ENCODE measurements around the gene GSE1.
A peak's percentile ranks its signal among the peaks of the same experiment; 100 is the strongest.
"Not testable (repeated sequence)": the region's sequence is repeated elsewhere in the genome, so short reads cannot be mapped to it uniquely, and the experiment has no call there.

Gene GSE1

GRCh38 chr16:85592277-85592676 lies 20.8 kb upstream of the GSE1 start:
- DNase-seq: not testable (repeated sequence)

DNA sequence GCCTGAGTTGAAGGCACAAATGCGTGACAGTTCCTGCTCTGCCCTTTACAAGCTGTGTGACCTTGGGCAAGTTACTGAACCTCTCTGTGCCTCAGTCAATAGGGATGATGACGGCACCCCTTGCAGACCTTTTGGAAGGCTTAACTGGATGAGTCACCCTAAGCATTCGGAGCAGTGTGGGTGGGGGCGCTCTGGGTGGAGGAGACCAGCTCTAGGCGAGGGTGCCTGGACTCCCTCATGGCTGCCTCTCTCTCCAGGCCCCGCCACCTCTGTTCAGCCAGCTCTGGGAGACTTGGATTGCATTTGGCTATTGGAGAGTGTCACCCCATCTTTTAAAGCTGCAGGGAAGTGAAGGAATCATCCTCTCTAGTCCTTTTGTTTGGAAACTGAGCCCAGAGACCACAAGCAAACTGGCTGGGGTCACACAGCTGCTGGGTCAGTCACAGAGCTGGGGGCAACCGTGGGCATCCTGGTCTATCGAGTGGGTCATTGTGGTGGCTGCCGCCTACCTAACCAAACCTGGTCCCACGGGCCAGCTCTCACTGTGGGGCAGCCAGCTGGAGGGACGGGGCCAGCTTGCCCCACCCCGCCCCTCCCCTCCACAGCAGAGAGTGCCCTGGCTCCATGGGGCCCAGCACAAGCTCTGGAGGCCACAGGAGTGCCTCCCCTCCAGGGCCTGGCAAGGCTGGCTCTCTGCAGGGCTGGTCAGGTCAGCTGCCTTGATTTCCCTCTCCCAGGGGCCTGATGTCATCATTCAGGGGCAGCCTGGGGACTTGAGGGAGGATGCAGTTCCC lies 20.2 kb upstream of the GSE1 start:
- no peak for DNase-seq

DNA sequence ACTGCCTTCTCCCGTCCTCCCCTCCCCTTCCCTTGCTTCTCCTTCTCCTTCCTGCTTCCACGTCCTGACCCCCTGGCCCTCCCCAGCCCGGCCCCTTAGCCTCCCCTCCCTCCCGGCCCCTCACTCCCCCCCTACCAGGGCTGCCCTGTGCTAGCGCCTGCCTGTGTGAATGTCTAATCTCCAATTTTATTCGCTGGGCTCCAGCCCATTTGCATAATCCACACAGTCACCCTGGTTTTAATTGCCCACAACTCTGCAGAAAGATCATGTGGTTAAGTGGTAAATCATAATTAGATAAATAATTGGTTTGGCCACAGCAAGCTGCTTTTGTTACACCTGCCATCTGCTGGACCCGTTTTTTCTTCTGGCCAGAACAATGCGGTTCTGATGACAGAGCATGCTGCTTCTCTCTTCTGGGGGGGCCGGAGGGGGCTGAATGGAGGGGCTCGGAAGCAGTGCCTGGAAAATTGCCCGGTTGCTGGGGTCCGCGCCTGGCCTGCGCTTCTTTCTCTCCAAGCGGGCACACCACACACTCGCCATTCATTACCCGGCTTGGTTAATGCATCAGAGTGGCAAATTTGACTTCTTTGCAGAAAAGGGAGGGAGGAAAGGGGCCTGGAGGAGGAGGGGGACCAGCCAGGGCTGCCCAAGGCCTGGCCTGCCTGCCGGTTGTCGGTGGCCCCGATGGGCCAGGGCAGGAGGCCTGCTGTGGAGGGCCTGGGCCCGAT lies 19.5 kb upstream of the GSE1 start:
- peak; percentile 89 for DNase-seq

GRCh38 chr16:85594273-85594977 lies 18.7 kb upstream of the GSE1 start:
- DNase-seq: no peak

GRCh38 chr16:85594978-85595661 lies 18.0 kb upstream of the GSE1 start:
- DNase-seq: no peak

GRCh38 chr16:85595812-85596502 lies 17.2 kb upstream of the GSE1 start:
- DNase-seq: no peak

- DNase-seq: no peak
Measured at GRCh38 chr16:85598141-85598540, 15.0 kb upstream of the GSE1 start.

DNA sequence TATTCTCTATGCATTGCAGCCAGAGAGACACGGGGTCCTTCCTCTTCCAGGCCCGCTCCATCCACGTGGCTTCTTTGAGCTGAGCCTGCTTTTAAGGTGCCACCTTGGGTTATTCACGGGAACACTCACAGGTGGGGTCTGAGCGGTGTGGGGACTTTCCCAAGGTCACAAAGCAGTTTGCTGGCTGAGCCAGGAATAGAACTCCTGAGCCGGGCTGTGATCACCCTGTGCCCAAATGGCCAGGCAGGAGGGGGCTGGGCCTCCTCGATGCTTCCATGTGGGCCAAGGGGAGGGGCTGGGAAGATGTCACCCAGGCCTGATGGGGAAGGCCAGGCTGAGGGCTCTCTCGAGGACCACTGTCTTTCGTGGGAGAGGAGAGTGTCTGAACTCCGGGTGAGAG lies 13.0 kb upstream of the GSE1 start:
- DNase-seq: no peak

DNA sequence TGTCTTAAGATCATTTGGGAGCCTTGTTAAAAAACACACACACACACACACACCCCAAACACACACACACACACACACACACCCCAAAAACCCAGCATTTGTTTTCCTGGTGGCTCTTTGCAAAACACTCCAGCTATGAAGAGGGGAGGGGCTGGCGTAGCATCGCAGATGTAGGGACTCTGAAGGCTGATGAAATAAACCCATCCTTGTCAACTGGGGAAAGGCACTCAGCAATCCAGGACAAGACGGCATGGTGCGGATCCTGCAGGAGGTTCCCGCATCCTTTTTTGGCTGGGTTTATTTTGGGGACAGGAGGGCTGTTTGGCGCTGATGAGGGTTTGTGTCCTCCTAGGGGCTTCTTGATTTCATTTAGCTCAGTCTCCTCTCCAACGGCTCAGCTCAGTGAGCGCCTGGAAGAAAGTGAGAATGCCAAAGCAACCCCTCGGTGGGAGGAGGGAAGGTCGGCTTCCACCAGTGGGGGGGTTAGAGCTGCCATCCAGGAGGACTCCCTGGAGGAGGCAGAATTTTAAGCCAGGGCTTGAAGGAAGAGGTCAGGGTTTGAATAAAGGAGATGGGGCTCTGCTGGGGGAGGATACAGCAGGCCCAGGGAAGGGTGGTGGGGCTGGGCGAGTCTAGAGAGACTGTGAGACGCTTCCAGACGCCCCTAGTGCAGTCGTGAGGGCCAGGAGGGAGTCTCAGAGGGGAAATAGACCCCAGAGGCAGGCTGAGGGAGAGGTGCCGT lies 12.4 kb upstream of the GSE1 start:
- no peak for DNase-seq

GRCh38 chr16:85601272-85601639 lies 11.9 kb upstream of the GSE1 start:
- DNase-seq: no peak

DNA sequence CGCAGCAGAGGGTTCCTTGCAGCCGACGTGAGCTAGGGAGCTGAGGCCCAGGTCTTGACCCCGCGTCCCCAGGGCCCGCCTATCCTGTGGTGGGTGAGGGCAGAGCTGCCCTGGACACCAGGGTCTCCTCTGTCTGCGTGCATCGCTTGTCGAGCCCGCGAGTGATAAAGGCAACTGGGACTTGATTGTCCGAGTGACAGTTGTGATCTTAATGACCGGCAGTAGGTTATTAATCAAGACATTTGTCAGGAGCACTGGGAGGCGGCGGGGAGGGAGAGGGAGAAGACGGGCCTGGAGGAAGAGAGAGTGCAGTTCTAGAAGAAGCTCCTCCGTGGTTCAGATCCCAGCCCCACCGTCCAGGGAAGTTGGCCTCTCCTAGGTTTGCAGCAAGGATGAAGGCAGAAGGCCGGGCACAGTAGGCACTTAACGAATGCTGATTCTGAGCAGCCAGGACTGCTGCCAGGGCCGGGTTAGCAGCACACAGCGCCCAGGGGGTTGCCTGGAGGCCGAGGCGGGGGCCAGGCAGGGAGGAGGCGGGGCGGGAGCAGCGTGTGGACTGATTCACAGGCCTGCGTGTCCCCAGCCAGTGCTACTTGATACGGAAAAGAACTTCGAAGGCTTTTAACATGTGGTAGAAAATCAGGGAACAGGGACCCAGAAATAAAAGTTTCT lies 11.3 kb upstream of the GSE1 start:
- DNase-seq: no peak

GRCh38 chr16:85602402-85603202 lies 10.5 kb upstream of the GSE1 start:
- peak; percentile 68 for DNase-seq

- no peak for DNase-seq
Measured at GRCh38 chr16:85603203-85603755, 9.8 kb upstream of the GSE1 start.

- no peak for DNase-seq
Measured at GRCh38 chr16:85604145-85604705, 8.9 kb upstream of the GSE1 start.

DNA sequence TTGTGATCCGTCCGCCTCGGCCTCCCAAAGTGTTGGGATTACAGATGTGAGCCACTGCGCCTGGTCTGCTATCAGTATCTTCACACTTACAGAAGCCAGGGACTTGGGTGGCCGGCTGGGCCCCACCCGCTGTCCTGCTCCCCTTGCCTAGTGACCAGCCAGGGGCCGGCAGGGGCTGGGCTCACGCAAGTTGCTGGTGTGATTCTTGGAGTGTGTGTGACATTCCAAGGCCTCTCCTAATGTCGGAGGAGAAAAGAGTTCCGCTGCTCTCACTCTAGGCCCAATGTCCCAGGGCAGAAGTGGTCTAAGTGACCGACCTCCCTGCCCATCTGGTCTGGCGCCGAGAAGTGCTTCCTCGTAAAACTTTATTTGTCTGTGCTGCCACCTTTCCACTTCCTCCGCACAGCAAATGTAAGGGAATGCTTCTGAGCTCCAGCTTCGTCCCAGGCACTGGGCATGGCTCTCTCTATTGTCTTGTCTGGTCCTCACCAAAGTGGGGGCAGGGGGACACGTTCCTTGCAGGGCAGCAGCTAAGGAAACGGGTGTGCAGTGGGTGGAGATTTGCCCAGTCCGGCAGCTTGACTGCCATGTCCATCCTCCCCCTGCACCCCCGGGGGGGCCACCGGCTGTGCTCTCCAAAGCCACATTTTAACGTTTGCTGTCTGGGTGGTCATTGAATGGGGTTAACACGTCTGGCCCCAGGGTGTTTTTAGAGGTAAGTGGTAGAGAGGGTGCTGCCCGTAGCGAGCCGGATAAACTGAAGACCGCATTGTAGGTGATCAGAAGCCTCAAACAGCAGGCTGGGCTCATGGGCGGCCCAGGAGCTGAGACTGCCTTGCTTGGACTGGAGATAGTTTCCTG lies 7.8 kb upstream of the GSE1 start:
- DNase-seq: no peak

- no peak for DNase-seq
Measured at GRCh38 chr16:85605912-85606841, 6.9 kb upstream of the GSE1 start.

DNA sequence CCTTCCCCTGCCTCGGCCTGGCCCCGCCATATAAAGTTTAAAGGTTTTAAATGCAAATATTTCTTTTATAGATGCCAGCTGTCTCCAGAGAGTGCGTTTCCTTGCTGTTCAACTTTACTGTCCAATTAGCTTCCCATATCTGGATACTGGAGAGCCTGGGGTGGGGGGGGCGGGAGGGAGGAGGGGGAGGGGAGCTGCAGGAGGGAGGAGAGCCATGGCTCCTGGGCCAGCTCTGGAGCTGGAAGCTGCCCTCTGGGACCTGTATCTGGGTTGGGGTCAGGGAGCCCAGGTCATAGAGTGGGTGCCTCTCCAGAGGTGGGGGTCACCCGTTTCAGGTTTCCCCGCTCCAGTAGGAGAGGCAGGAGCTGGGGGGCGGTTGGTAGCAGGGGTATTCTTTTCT lies 6.2 kb upstream of the GSE1 start:
- DNase-seq: peak; percentile 35

Measured in NCI-H1105 treated with DMSO at 0.1 percent for 48 hours (cell line).